ENCODE results near the gene LPAR3. TPM values are rescaled to one million over a fixed set of nuclear protein-coding genes. Genes with fewer than 3 reads are reported as not detected.

The LPAR3 gene, protein sequence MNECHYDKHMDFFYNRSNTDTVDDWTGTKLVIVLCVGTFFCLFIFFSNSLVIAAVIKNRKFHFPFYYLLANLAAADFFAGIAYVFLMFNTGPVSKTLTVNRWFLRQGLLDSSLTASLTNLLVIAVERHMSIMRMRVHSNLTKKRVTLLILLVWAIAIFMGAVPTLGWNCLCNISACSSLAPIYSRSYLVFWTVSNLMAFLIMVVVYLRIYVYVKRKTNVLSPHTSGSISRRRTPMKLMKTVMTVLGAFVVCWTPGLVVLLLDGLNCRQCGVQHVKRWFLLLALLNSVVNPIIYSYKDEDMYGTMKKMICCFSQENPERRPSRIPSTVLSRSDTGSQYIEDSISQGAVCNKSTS
- total RNA-seq: 18.7 TPM

DNA sequence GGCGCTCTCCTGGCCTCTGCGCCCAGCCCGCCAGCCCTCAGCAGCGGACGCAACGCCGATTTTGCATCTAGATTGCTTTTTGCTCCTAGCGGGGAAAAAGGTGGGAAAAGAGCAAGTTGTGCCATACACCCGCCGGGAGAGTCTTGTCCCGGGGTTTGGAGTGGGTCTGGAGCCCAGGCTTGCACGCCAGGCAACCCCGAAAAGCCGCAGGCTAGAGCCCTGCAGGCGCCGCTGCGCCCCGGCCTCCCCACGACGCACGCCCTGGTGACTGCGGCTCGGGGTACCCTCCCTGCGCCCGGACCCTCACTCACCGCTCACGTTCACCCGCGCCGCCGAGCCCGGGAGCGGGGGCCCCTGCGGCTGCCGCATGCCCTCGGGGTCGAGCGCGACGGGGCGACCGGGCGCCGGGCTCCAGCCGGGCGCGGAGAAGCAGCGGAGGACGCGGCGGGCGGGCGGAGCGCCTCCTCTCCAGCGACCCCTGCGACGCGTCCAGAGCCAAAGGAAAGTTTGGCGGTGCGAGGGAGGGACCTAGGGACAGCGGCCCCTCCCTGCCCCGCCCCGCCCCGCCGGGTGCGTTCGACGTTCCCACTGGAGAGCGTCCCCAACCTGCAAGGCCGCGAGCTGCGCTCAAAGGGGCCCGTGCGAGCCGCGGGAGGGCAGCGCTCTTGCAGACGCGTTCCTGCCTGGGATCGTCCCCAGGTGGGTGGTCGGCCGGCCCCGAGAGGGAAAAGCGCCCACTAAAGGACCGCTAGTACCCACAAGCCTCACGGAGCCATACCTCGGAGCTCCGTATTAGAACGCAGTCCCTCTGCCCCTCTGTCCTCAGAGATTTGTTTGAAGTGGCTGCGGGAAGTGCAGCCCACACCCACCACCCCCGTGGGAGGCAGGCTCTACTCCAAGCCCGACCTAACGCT is at the start of gene LPAR3:
TSS of gene LPAR3 (minus strand) at position 502 of the 914 bp plus-strand sequence. CDS start 27,086 bp downstream, outside the sequence.
- intact Hi-C loops (cut with DNase I): no loop called here
- TF ChIP-seq POLR2A (IDR thresholded peaks at IDR 0.05) (no peak), POLR2AphosphoS5 (IDR thresholded peaks at IDR 0.05; ENCODE audit: insufficient read depth in 1 of 2, low read depth in 1 of 2) (no peak)
- TF ChIP-seq, protein P1, sequence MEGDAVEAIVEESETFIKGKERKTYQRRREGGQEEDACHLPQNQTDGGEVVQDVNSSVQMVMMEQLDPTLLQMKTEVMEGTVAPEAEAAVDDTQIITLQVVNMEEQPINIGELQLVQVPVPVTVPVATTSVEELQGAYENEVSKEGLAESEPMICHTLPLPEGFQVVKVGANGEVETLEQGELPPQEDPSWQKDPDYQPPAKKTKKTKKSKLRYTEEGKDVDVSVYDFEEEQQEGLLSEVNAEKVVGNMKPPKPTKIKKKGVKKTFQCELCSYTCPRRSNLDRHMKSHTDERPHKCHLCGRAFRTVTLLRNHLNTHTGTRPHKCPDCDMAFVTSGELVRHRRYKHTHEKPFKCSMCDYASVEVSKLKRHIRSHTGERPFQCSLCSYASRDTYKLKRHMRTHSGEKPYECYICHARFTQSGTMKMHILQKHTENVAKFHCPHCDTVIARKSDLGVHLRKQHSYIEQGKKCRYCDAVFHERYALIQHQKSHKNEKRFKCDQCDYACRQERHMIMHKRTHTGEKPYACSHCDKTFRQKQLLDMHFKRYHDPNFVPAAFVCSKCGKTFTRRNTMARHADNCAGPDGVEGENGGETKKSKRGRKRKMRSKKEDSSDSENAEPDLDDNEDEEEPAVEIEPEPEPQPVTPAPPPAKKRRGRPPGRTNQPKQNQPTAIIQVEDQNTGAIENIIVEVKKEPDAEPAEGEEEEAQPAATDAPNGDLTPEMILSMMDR (IDR thresholded peaks at IDR 0.05): no peak
- H3K36me3 ChIP-seq: no peaks in the 10 kb centered on the region
- no peak within 1 kb of the TSS for H3K27ac ChIP-seq
- DNase-seq (ENCODE audit: extremely low spot score in 2 of 2): no peak
- H3K4me3 ChIP-seq: peak within 1 kb of the TSS; percentile 20 to 49
- H3K4me1 ChIP-seq: no peaks in the 10 kb centered on the region
- no peaks in the 10 kb centered on the region for H3K9me3 ChIP-seq
- H3K27me3 ChIP-seq: no peaks in the 10 kb centered on the region

DNA sequence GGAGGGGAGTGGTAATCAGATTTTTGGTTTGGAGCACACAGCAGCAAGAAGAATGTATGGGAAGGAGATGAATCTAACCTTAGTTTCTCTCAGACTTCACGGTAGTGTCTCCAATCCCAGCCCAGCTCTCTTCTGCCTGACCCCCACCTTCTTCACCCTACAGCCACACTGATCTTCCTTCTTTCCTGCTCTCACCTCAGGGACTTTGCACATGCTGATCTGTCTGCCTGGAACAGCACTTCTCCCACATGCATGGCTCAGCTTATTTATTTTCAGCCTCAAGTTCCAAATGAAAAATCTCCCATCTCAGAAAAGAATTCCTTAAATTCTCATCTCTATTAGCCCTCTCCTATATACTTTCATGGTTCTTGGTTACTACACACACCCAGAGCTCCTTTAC is 48.8 kb upstream of the LPAR3 start:
- Histone ChIP-seq H3K36me3 (no peaks in the 10 kb centered on the region), H3K4me1 (peaks cover 14% of the 10 kb centered on the region), H3K4me3 (no peak overlapping the region), H3K27me3 (no peaks in the 10 kb centered on the region), H3K27ac (no peak overlapping the region), H3K9me3 (no peaks in the 10 kb centered on the region)
- TF ChIP-seq POLR2AphosphoS5 (IDR thresholded peaks at IDR 0.05; ENCODE audit: insufficient read depth in 1 of 2, low read depth in 1 of 2): no peak
- TF ChIP-seq POLR2A (IDR thresholded peaks at IDR 0.05): no peak
- TF ChIP-seq, protein P1 (IDR thresholded peaks at IDR 0.05): no peak
- no peak for DNase-seq (ENCODE audit: extremely low spot score in 2 of 2)
- intact Hi-C loops (cut with DNase I): no loop called here

DNA sequence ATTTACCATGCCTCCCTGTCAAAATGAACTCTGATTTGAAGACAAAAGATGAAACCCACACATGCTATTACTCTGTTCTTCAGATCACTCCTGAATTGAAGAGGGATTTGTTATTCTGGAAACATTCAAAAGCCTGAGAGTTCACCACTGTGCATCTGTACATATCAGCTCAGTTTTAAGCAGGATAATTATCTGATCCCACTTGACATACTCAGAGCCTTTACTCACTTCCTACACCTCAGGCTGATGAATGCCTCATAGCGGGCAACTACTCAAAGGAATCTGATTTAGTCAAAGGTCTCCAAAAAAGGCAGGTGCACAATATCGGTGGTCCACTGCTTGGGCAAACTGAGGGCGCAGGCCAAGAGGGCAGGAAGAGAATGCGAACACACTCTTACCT is 47.5 kb upstream of the LPAR3 start:
- Histone ChIP-seq H3K4me1 (peaks cover 2% of the 10 kb centered on the region), H3K4me3 (no peak overlapping the region)

DNA sequence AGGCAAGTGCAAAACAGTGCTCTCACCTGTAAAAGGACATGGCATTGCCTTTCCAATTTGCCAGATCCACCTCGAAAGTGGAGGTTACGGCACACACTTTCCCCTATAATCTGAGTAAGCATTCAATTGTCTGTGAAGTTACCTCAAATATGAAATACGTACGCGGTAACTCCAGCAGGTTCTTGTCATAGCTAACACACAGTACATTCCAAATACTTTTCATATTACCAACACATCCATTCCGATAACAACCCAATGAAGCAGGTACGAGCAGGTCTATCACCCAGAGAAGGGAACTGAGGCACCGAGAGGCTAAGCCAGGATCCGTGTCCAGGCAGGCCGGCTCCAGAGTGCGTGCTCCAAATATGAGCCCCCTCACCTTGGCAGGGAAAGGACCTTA is 46.8 kb upstream of the LPAR3 start:
- no peak for TF ChIP-seq POLR2A (IDR thresholded peaks at IDR 0.05)
- TF ChIP-seq, protein P1 (IDR thresholded peaks at IDR 0.05): no peak
- no peak for TF ChIP-seq POLR2AphosphoS5 (IDR thresholded peaks at IDR 0.05; ENCODE audit: insufficient read depth in 1 of 2, low read depth in 1 of 2)
- Histone ChIP-seq H3K27me3 (no peaks in the 10 kb centered on the region), H3K27ac (no peak overlapping the region), H3K4me3 (no peak overlapping the region), H3K9me3 (no peaks in the 10 kb centered on the region), H3K36me3 (no peaks in the 10 kb centered on the region), H3K4me1 (no peaks in the 10 kb centered on the region)
- intact Hi-C loops (cut with DNase I): no loop called here
- DNase-seq (ENCODE audit: extremely low spot score in 2 of 2): no peak

More for the DNA sequence above, 47.5 kb upstream of the LPAR3 start:
- Histone ChIP-seq H3K9me3 (no peaks in the 10 kb centered on the region), H3K27me3 (no peaks in the 10 kb centered on the region), H3K27ac (no peak overlapping the region), H3K36me3 (no peaks in the 10 kb centered on the region)
- no peak for DNase-seq (ENCODE audit: extremely low spot score in 2 of 2)
- intact Hi-C loops (cut with DNase I): no loop called here
- TF ChIP-seq POLR2A (IDR thresholded peaks at IDR 0.05) (no peak), POLR2AphosphoS5 (IDR thresholded peaks at IDR 0.05; ENCODE audit: insufficient read depth in 1 of 2, low read depth in 1 of 2) (no peak)
- TF ChIP-seq, protein P1 (IDR thresholded peaks at IDR 0.05): no peak
